Nephron (organoid): ENCODE results near the gene RNF111.

Source experiments
- H3K27ac Mint-ChIP-seq, 3 experiments: 2 replicates each; pipeline ENCODE4 v1.8.0; 2020; ENCODE audit warnings: mixed read lengths in 3 of 3, mild to moderate bottlenecking in 2 of 3, moderate library complexity in 1 of 3
- H3K27me3 Mint-ChIP-seq: 2 replicates; pipeline ENCODE4 v1.8.0; 2021; ENCODE audit warnings: low read depth, mild to moderate bottlenecking, moderate library complexity, mixed read lengths
- H3K36me3 Mint-ChIP-seq: 2 replicates; pipeline ENCODE4 v1.8.0; 2020; ENCODE audit warnings: low read depth, mixed read lengths
- H3K4me1 Mint-ChIP-seq: 2 replicates; pipeline ENCODE4 v1.8.0; 2020; ENCODE audit warnings: mixed read lengths
- H3K4me3 Mint-ChIP-seq, 3 experiments: 2 replicates each; pipeline ENCODE4 v1.8.0; 2020; ENCODE audit warnings: mild to moderate bottlenecking in 3 of 3, mixed read lengths in 3 of 3, moderate library complexity in 2 of 3
- H3K9me3 Mint-ChIP-seq: 2 replicates; pipeline ENCODE4 v1.8.0; 2020; ENCODE audit warnings: mixed read lengths
- CTCF ChIP-seq, 3 experiments: fragments of 200-600 bp; sonication (generic); IDR thresholded peaks; one replicate each; pipeline ENCODE4 v1.5.0; 2021; ENCODE audit warnings: antibody characterized with exemption in 3 of 3; ENCODE audit not compliant: unreplicated experiment in 3 of 3

The RNF111 gene

GRCh38 chr15:59002418-59002859 lies 15.0 kb downstream of the RNF111 start:
- H3K4me1 Mint-ChIP-seq, result peaks cover 6% of the 10 kb centered on the region
- no peak overlapping the region for H3K27ac Mint-ChIP-seq
- peaks cover 43% of the 10 kb centered on the region for H3K36me3 Mint-ChIP-seq
- H3K27me3 Mint-ChIP-seq, result no peaks in the 10 kb centered on the region
- H3K4me3 Mint-ChIP-seq, result no peak overlapping the region
- no peak for TF ChIP-seq CTCF (IDR thresholded peaks at IDR 0.05; ENCODE audit: unreplicated experiment in 3 of 3)
- H3K9me3 Mint-ChIP-seq, result no peaks in the 10 kb centered on the region

- Mint-ChIP-seq H3K4me1 (peaks cover 6% of the 10 kb centered on the region), H3K9me3 (no peaks in the 10 kb centered on the region), H3K27me3 (no peaks in the 10 kb centered on the region), H3K4me3 (no peak overlapping the region), H3K36me3 (peaks cover 52% of the 10 kb centered on the region), H3K27ac (no peak overlapping the region)
- no peak for TF ChIP-seq CTCF (IDR thresholded peaks at IDR 0.05; ENCODE audit: unreplicated experiment in 3 of 3)
Measured at GRCh38 chr15:59005579-59005978, 18.1 kb downstream of the RNF111 start.

- Mint-ChIP-seq H3K4me1 (peaks cover under 1% of the 10 kb centered on the region), H3K36me3 (peaks cover 51% of the 10 kb centered on the region), H3K9me3 (no peaks in the 10 kb centered on the region), H3K4me3 (no peak overlapping the region), H3K27me3 (no peaks in the 10 kb centered on the region), H3K27ac (no peak overlapping the region)
- TF ChIP-seq CTCF (IDR thresholded peaks at IDR 0.05; ENCODE audit: unreplicated experiment in 3 of 3), result no peak
Measured at GRCh38 chr15:59008086-59008485, 20.6 kb downstream of the RNF111 start.

- H3K27me3 Mint-ChIP-seq, result no peaks in the 10 kb centered on the region
- TF ChIP-seq CTCF (IDR thresholded peaks at IDR 0.05; ENCODE audit: unreplicated experiment in 3 of 3), result no peak
- no peak overlapping the region for H3K4me3 Mint-ChIP-seq
- peaks cover 2% of the 10 kb centered on the region for H3K9me3 Mint-ChIP-seq
- peaks cover 44% of the 10 kb centered on the region for H3K36me3 Mint-ChIP-seq
- peaks cover 11% of the 10 kb centered on the region for H3K4me1 Mint-ChIP-seq
- H3K27ac Mint-ChIP-seq, result no peak overlapping the region
Measured at GRCh38 chr15:59011262-59011952, 23.9 kb downstream of the RNF111 start.

GRCh38 chr15:59013246-59013873 lies 25.9 kb downstream of the RNF111 start:
- H3K27me3 Mint-ChIP-seq, result no peaks in the 10 kb centered on the region
- H3K4me3 Mint-ChIP-seq, result no peak overlapping the region
- H3K4me1 Mint-ChIP-seq, result peaks cover 11% of the 10 kb centered on the region
- H3K27ac Mint-ChIP-seq, result no peak overlapping the region
- TF ChIP-seq CTCF (IDR thresholded peaks at IDR 0.05; ENCODE audit: unreplicated experiment in 3 of 3), result no peak
- peaks cover 4% of the 10 kb centered on the region for H3K9me3 Mint-ChIP-seq
- peaks cover 38% of the 10 kb centered on the region for H3K36me3 Mint-ChIP-seq

- Mint-ChIP-seq H3K4me3 (no peak overlapping the region), H3K27me3 (no peaks in the 10 kb centered on the region), H3K4me1 (peaks cover 11% of the 10 kb centered on the region), H3K9me3 (peaks cover 4% of the 10 kb centered on the region), H3K27ac (peak overlapping the region in 1 of 3 experiments; percentile 37), H3K36me3 (peaks cover 34% of the 10 kb centered on the region)
- TF ChIP-seq CTCF (IDR thresholded peaks at IDR 0.05; ENCODE audit: unreplicated experiment in 3 of 3), result no peak
Measured at GRCh38 chr15:59014068-59014467, 26.6 kb downstream of the RNF111 start.
